ENCODE measurements around the gene LRRC41. TPM values are rescaled to one million over a fixed set of nuclear protein-coding genes. Genes with fewer than 3 reads are reported as not detected.

Gene LRRC41
- 55.2 and 72.2 TPM in 2 replicates for total RNA-seq

GRCh38 chr1:46303038-46303871, at the start of gene LRRC41, which contains the start of gene UQCRH:
TSS of gene LRRC41 (minus strand) at chr1:46303616. CDS start at chr1:46303322, 294 bp downstream.
TSS of gene UQCRH (plus strand) at chr1:46303698. CDS start at chr1:46303767, 69 bp downstream.

GRCh38 chr1:46340404-46341221, 37.2 kb upstream of the LRRC41 start, which contains the start of gene NSUN4:
TSS of gene NSUN4 (plus strand) at chr1:46340807. CDS start at chr1:46340827, 20 bp downstream.

GRCh38 chr1:46247436-46248121, 55.8 kb downstream of the LRRC41 start, which contains the start of gene RAD54L:
TSS of gene RAD54L (plus strand) at chr1:46247763. CDS start at chr1:46248406, 643 bp downstream.

Other genes with a start within 250 kb of the LRRC41 start
- 5.8 and 12.8 TPM in 2 replicates for gene PIK3R3, start 171.0 kb downstream of the LRRC41 start, total RNA-seq
- gene TSPAN1, start 128.5 kb downstream of the LRRC41 start, total RNA-seq: 1.3 and 2.0 TPM in 2 replicates
- not detected in 2 replicates for gene P3R3URF, start 127.1 kb downstream of the LRRC41 start, total RNA-seq
- 42.9 and 51.5 TPM in 2 replicates for gene POMGNT1, start 105.2 kb downstream of the LRRC41 start, total RNA-seq
- gene LURAP1, start 100.3 kb downstream of the LRRC41 start, total RNA-seq: 1.9 and 6.5 TPM in 2 replicates
- 4.2 and 8.4 TPM in 2 replicates for gene RAD54L, start 55.9 kb downstream of the LRRC41 start, total RNA-seq
- 461 and 747 TPM in 2 replicates for gene UQCRH, start 82 bp upstream of the LRRC41 start, total RNA-seq
- gene NSUN4, start 37.2 kb upstream of the LRRC41 start, total RNA-seq: 14.3 and 26.6 TPM in 2 replicates
- gene FAAH, start 90.7 kb upstream of the LRRC41 start, total RNA-seq: 0.32 and 2.1 TPM in 2 replicates
- not detected in 2 replicates for gene DMBX1, start 186.2 kb upstream of the LRRC41 start, total RNA-seq
- not detected in 2 replicates for gene KNCN, start 248.0 kb upstream of the LRRC41 start, total RNA-seq

Measured in epithelial cell of umbilical artery (primary cell).